H9 (cell line): ENCODE measurements around the gene HOXA2. TPM values are rescaled to one million over a fixed set of nuclear protein-coding genes. Genes with fewer than 3 reads are reported as not detected.

Experiments
- DNase-seq: peaks from one replicate; pipeline ENCODE4 v3.0.0-alpha.2; 2017
- H2AFZ ChIP-seq: one replicate; pipeline ENCODE4 v1.6.1; 2013; ENCODE audit warnings: mild to moderate bottlenecking, low read length, control low read depth, moderate library complexity
- H2AK5ac ChIP-seq: 2 replicates; pipeline ENCODE4 v1.6.1; 2013; ENCODE audit warnings: low read length, control low read depth, mixed read lengths; ENCODE audit not compliant: insufficient read length
- H2BK120ac ChIP-seq: one replicate; pipeline ENCODE4 v1.6.1; 2013; ENCODE audit warnings: low read depth, mild to moderate bottlenecking, low read length, control low read depth, inconsistent platforms; ENCODE audit not compliant: poor library complexity, severe bottlenecking
- H2BK12ac ChIP-seq: 2 replicates; pipeline ENCODE4 v1.6.1; 2013; ENCODE audit warnings: low read length, control low read depth, mixed read lengths, low read depth; ENCODE audit not compliant: insufficient read length
- H2BK15ac ChIP-seq: 2 replicates; pipeline ENCODE4 v1.6.1; 2013; ENCODE audit warnings: low read depth, low read length, control low read depth
- H2BK20ac ChIP-seq: one replicate; pipeline ENCODE4 v1.6.1; 2013; ENCODE audit warnings: low read depth, mild to moderate bottlenecking, low read length, control low read depth, inconsistent platforms; ENCODE audit not compliant: poor library complexity, severe bottlenecking
- H2BK5ac ChIP-seq: 2 replicates; pipeline ENCODE4 v1.6.1; 2013; ENCODE audit warnings: low read length, control low read depth, mixed read lengths; ENCODE audit not compliant: insufficient read length
- H3K14ac ChIP-seq: 2 replicates; pipeline ENCODE4 v1.6.1; 2013; ENCODE audit warnings: low read length, control low read depth; ENCODE audit not compliant: insufficient read depth
- H3K18ac ChIP-seq: 2 replicates; pipeline ENCODE4 v1.6.1; 2013; ENCODE audit warnings: low read depth, mild to moderate bottlenecking, mixed read lengths, low read length, control low read depth; ENCODE audit not compliant: insufficient read length
- H3K23ac ChIP-seq: 2 replicates; pipeline ENCODE4 v1.6.1; 2013; ENCODE audit warnings: low read length, control low read depth, mixed read lengths, low read depth; ENCODE audit not compliant: insufficient read length
- H3K23me2 ChIP-seq: 2 replicates; pipeline ENCODE4 v1.6.1; 2013; ENCODE audit warnings: low read depth, mild to moderate bottlenecking, mixed read lengths, low read length, control low read depth; ENCODE audit not compliant: insufficient read length, poor library complexity, severe bottlenecking
- H3K27ac ChIP-seq: 2 replicates; pipeline ENCODE4 v1.5.1; 2013; ENCODE audit warnings: low read length, control low read depth, mixed read lengths, low read depth; ENCODE audit not compliant: insufficient read length
- H3K27me3 ChIP-seq: 2 replicates; pipeline ENCODE4 v1.6.1; 2013; ENCODE audit warnings: low read length, control low read depth, inconsistent platforms; ENCODE audit not compliant: insufficient read depth
- H3K4ac ChIP-seq: 2 replicates; pipeline ENCODE4 v1.6.1; 2013; ENCODE audit warnings: low read depth, mild to moderate bottlenecking, control low read depth, inconsistent platforms, low read length, moderate library complexity
- H3K4me1 ChIP-seq: 2 replicates; pipeline ENCODE4 v1.6.1; 2013; ENCODE audit warnings: low read length, control low read depth, inconsistent platforms; ENCODE audit not compliant: insufficient read depth
- H3K4me2 ChIP-seq: 2 replicates; pipeline ENCODE4 v1.6.1; 2013; ENCODE audit warnings: low read length, control low read depth, mixed read lengths; ENCODE audit not compliant: insufficient read length, insufficient read depth
- H3K56ac ChIP-seq: 2 replicates; pipeline ENCODE4 v1.6.1; 2013; ENCODE audit warnings: low read depth, mild to moderate bottlenecking, mixed read lengths, low read length, control low read depth; ENCODE audit not compliant: insufficient read length
- H3K79me1 ChIP-seq: 2 replicates; pipeline ENCODE4 v1.6.1; 2013; ENCODE audit warnings: low read depth, mild to moderate bottlenecking, moderate library complexity, low read length, control low read depth, inconsistent platforms; ENCODE audit not compliant: insufficient read depth, poor library complexity, severe bottlenecking
- H3K79me2 ChIP-seq: 2 replicates; pipeline ENCODE4 v1.6.1; 2013; ENCODE audit warnings: low read length, control low read depth, inconsistent platforms; ENCODE audit not compliant: insufficient read depth
- H3K9ac ChIP-seq: 2 replicates; pipeline ENCODE4 v1.6.1; 2013; ENCODE audit warnings: low read length, control low read depth, mixed read lengths; ENCODE audit not compliant: insufficient read length; ENCODE audit errors: extremely low read depth
- H3K9me3 ChIP-seq: one replicate; pipeline ENCODE4 v1.6.1; 2013; ENCODE audit warnings: low read depth, low read length, inconsistent platforms; ENCODE audit not compliant: control insufficient read depth
- H3T11ph ChIP-seq: one replicate; pipeline ENCODE4 v1.6.1; 2013; ENCODE audit warnings: mild to moderate bottlenecking, low read length, control low read depth, inconsistent platforms
- H4K20me1 ChIP-seq: one replicate; pipeline ENCODE4 v1.6.1; 2013; ENCODE audit not compliant: control insufficient read depth, insufficient read length, insufficient read depth
- H4K5ac ChIP-seq: 2 replicates; pipeline ENCODE4 v1.6.1; 2013; ENCODE audit warnings: low read depth, mild to moderate bottlenecking, mixed read lengths, low read length, control low read depth; ENCODE audit not compliant: insufficient read length
- H4K8ac ChIP-seq: replicated peaks from 2 replicates; pipeline ENCODE4 v1.6.1; 2013; ENCODE audit warnings: low read length, control low read depth, mixed read lengths, low read depth; ENCODE audit not compliant: insufficient read length
- H4K91ac ChIP-seq: 2 replicates; pipeline ENCODE4 v1.6.1; 2013; ENCODE audit warnings: low read depth, mild to moderate bottlenecking, moderate library complexity, mixed read lengths, low read length, control low read depth; ENCODE audit not compliant: insufficient read length
- H3K27ac Mint-ChIP-seq, 3 experiments: 2 replicates in 2 of 3; 3 replicates in 1 of 3; pipeline ENCODE4 v1.8.0; 2020 to 2021; ENCODE audit warnings: mixed read lengths in 3 of 3, mild to moderate bottlenecking in 1 of 3, moderate library complexity in 1 of 3
- H3K27me3 Mint-ChIP-seq: 2 replicates; pipeline ENCODE4 v1.8.0; 2021; ENCODE audit warnings: low read depth, mild to moderate bottlenecking, moderate library complexity, mixed read lengths
- H3K36me3 Mint-ChIP-seq, 3 experiments: 2 replicates in 2 of 3; 3 replicates in 1 of 3; pipeline ENCODE4 v1.8.0; 2020 to 2021; ENCODE audit warnings: low read depth in 3 of 3, mixed read lengths in 3 of 3; ENCODE audit not compliant: insufficient read depth in 1 of 3
- H3K4me1 Mint-ChIP-seq, 2 experiments: 2 replicates each; pipeline ENCODE4 v1.8.0; 2020; ENCODE audit warnings: mixed read lengths in 2 of 2
- H3K4me3 Mint-ChIP-seq, 2 experiments: 2 replicates in 1 of 2; 3 replicates in 1 of 2; pipeline ENCODE4 v1.8.0; 2020 to 2021; ENCODE audit warnings: mild to moderate bottlenecking in 2 of 2, mixed read lengths in 2 of 2, moderate library complexity in 1 of 2
- H3K9me3 Mint-ChIP-seq, 2 experiments: 2 replicates in 1 of 2; 3 replicates in 1 of 2; pipeline ENCODE4 v1.8.0; 2020; ENCODE audit warnings: mild to moderate bottlenecking in 2 of 2, mixed read lengths in 2 of 2, moderate library complexity in 1 of 2
- CTCF ChIP-seq: fragments of 200-600 bp; sonication (generic); conservative IDR thresholded peaks from 3 replicates; pipeline ENCODE4 v1.8.0; 2021; ENCODE audit warnings: antibody characterized with exemption, mild to moderate bottlenecking
- WGBS: extraction: QIAGEN DNeasy Blood & Tissue Kit; methylation state at CpG from one replicate; pipeline ENCODE4 v1.1.7; 2013; ENCODE audit warnings: missing lambda C conversion rate, low lambda C conversion rate, mixed read lengths; ENCODE audit not compliant: insufficient read length; ENCODE audit errors: extremely low coverage; 5-methylcytosine and 5-hydroxymethylcytosine counted together
- total RNA-seq: library from RNA; stranded (reverse); gene quantifications from 2 replicates; pipeline ENCODE4 v1.2.1, GENCODE V29; 2021

HOXA2 gene
- total RNA-seq, 1 experiment from 2014 or later = not detected

DNA sequence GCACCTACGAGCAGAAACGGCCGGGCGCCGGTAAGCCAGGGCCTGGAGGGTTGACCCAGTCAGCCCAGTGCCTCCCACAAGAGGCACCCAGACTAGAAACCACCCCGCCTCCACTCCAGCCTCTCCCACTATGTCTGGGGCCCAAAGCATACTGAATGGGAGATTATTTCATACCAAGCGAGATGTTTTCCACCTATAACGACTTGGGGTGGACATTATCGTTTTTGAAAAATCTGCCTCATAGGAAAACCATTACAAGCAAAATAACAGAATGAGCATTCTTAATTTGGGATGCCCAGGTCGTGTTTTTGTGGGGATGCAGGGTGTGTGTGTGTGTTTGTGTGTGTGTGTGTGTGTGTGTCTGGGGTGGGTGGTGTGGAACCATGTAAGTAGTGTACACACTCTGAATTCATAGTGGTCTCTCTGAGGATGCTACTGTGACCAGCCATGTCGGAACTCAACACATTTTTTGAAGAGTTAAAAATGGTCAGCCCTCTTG lies 43.5 kb upstream of the HOXA2 start:
- peaks cover 100% of the 10 kb centered on the region for H3K27me3 Mint-ChIP-seq
- no peaks in the 10 kb centered on the region for H3K79me2 ChIP-seq

More for the DNA sequence above, 43.5 kb upstream of the HOXA2 start:
- Histone ChIP-seq H2BK12ac (no peak overlapping the region), H3K9ac (no peak overlapping the region), H3K27me3 (peaks cover 94% of the 10 kb centered on the region), H3K4me1 (no peaks in the 10 kb centered on the region), H4K20me1 (no peaks in the 10 kb centered on the region), H3K56ac (no peak overlapping the region), H2AFZ (no peak overlapping the region), H3K4me2 (no peak overlapping the region), H2BK5ac (no peak overlapping the region), H3K23me2 (peaks cover 14% of the 10 kb centered on the region), H3K9me3 (no peaks in the 10 kb centered on the region), H2AK5ac (no peak overlapping the region), H3K18ac (no peak overlapping the region), H3K14ac (no peak overlapping the region), H4K8ac (no peak overlapping the region), H3K79me1 (no peaks in the 10 kb centered on the region), H3K27ac (no peak overlapping the region), H3K4ac (no peak overlapping the region), H4K91ac (no peak overlapping the region), H4K5ac (no peak overlapping the region), H2BK20ac (no peak overlapping the region), H3T11ph (no peak overlapping the region), H2BK120ac (no peak overlapping the region), H2BK15ac (no peak overlapping the region), H3K23ac (no peak overlapping the region)
- WGBS = no CpG with 5 or more reads among the region's 11 CpGs
- TF ChIP-seq CTCF = no peak
- peaks cover 19 to 25% of the 10 kb centered on the region in 2 experiments for H3K9me3 Mint-ChIP-seq
- no peak overlapping the region for H3K27ac Mint-ChIP-seq
- H3K36me3 Mint-ChIP-seq = no peaks in the 10 kb centered on the region; a peak in 3 of 7 replicates
- DNase-seq = no peak
- peaks cover 8 to 27% of the 10 kb centered on the region in 2 experiments for H3K4me1 Mint-ChIP-seq
- H3K4me3 Mint-ChIP-seq = no peak overlapping the region
